Liver (tissue), 9 donors: ENCODE data around the gene DCLK3. TPM values are rescaled to one million over a fixed set of nuclear protein-coding genes. Genes with fewer than 3 reads are reported as not detected.

ENCODE experiments used
- DNase-seq: peaks from one replicate; pipeline ENCODE4 v3.0.0-alpha.2; 2017; ENCODE audit warnings: low spot score
- H3K27ac ChIP-seq, 2 donors: one replicate each; pipeline ENCODE4 v1.7.0; 2013; ENCODE audit warnings: inconsistent platforms in 2 of 2, low read length in 2 of 2, control low read depth in 1 of 2, low read depth in 1 of 2, mild to moderate bottlenecking in 1 of 2
- H3K27me3 ChIP-seq, 4 donors: one replicate each; pipeline versions ENCODE4 v1.6.1 to v1.7.0; 2013; ENCODE audit warnings: low read length in 3 of 4, inconsistent platforms in 1 of 4, mild to moderate bottlenecking in 1 of 4, moderate library complexity in 1 of 4; ENCODE audit not compliant: control insufficient read depth in 4 of 4, insufficient read depth in 4 of 4
- H3K36me3 ChIP-seq, 4 donors: one replicate each; pipeline versions ENCODE4 v1.6.1 to v1.7.0; 2013; ENCODE audit warnings: low read length in 3 of 4, mild to moderate bottlenecking in 3 of 4, low read depth in 1 of 4, moderate library complexity in 1 of 4; ENCODE audit not compliant: control insufficient read depth in 4 of 4, insufficient read depth in 3 of 4
- H3K4me1 ChIP-seq, 4 donors: one replicate each; pipeline versions ENCODE4 v1.6.1 to v1.7.0; 2013; ENCODE audit warnings: low read length in 3 of 4, mild to moderate bottlenecking in 3 of 4, moderate library complexity in 1 of 4; ENCODE audit not compliant: control insufficient read depth in 4 of 4, insufficient read depth in 4 of 4
- H3K4me3 ChIP-seq, 3 donors: one replicate each; pipeline versions ENCODE4 v1.6.1 to v1.7.0; 2013; ENCODE audit warnings: low read length in 3 of 3, control low read depth in 1 of 3, low read depth in 1 of 3, mild to moderate bottlenecking in 1 of 3
- H3K9ac ChIP-seq, 2 donors: one replicate each; pipeline ENCODE4 v1.7.0; 2013; ENCODE audit warnings: low read length in 2 of 2, mild to moderate bottlenecking in 2 of 2, moderate library complexity in 2 of 2, control low read depth in 1 of 2, low read depth in 1 of 2
- H3K9me3 ChIP-seq, 4 donors: one replicate each; pipeline versions ENCODE4 v1.6.1 to v1.7.0; 2013; ENCODE audit warnings: low read length in 3 of 4; ENCODE audit not compliant: control insufficient read depth in 4 of 4
- CTCF ChIP-seq: fragments of 150-350 bp; IDR thresholded peaks from 2 replicates; pipeline ENCODE4 v1.5.1; 2017; ENCODE audit warnings: improper control_type of control experiment, low read depth, low read length; ENCODE audit not compliant: missing input control
- FOXA1 ChIP-seq: IDR thresholded peaks from 2 replicates; pipeline ENCODE4 v1.6.1; 2016; ENCODE audit warnings: antibody characterized with exemption
- FOXA2 ChIP-seq: IDR thresholded peaks from 2 replicates; pipeline ENCODE4 v1.6.1; 2016; ENCODE audit warnings: antibody characterized with exemption
- GABPA ChIP-seq, 2 donors: IDR thresholded peaks in 1 of 2; conservative IDR thresholded peaks in 1 of 2; 2 replicates each; pipeline ENCODE4 v1.6.1; 2016; ENCODE audit warnings: antibody characterized with exemption in 2 of 2, mild to moderate bottlenecking in 1 of 2, moderate library complexity in 1 of 2
- HNF4A ChIP-seq, 2 donors: conservative IDR thresholded peaks; 2 replicates each; pipeline ENCODE4 v1.6.1; 2016; ENCODE audit warnings: antibody characterized with exemption in 2 of 2, mild to moderate bottlenecking in 2 of 2
- HNF4G ChIP-seq: IDR thresholded peaks from 2 replicates; pipeline ENCODE4 v1.6.1; 2016; ENCODE audit warnings: antibody characterized with exemption
- JUND ChIP-seq, 2 donors: IDR thresholded peaks; 2 replicates each; pipeline ENCODE4 v1.6.1; 2016; ENCODE audit warnings: antibody characterized with exemption in 2 of 2
- MAX ChIP-seq: IDR thresholded peaks from 2 replicates; pipeline ENCODE4 v1.6.1; 2016; ENCODE audit warnings: antibody characterized with exemption
- NR2F2 ChIP-seq: IDR thresholded peaks from 2 replicates; pipeline ENCODE4 v1.6.1; 2016; ENCODE audit warnings: antibody characterized with exemption
- RAD21 ChIP-seq, 2 donors: IDR thresholded peaks; 2 replicates each; pipeline ENCODE4 v1.6.1; 2016; ENCODE audit warnings: antibody characterized with exemption in 2 of 2, mild to moderate bottlenecking in 2 of 2
- REST ChIP-seq: IDR thresholded peaks from 2 replicates; pipeline ENCODE4 v1.6.1; 2016; ENCODE audit warnings: antibody characterized with exemption, mild to moderate bottlenecking
- RXRA ChIP-seq, 2 donors: IDR thresholded peaks; 2 replicates each; pipeline ENCODE4 v1.6.1; 2017 to 2018; ENCODE audit warnings: antibody characterized with exemption in 2 of 2, mild to moderate bottlenecking in 1 of 2
- SP1 ChIP-seq: IDR thresholded peaks from 2 replicates; pipeline ENCODE4 v1.6.1; 2018; ENCODE audit warnings: antibody characterized with exemption, mild to moderate bottlenecking
- TAF1 ChIP-seq: conservative IDR thresholded peaks from 2 replicates; pipeline ENCODE4 v1.6.1; 2016; ENCODE audit warnings: antibody characterized with exemption, mild to moderate bottlenecking
- YY1 ChIP-seq: IDR thresholded peaks from 2 replicates; pipeline ENCODE4 v1.6.1; 2016; ENCODE audit warnings: antibody characterized with exemption, mild to moderate bottlenecking
- WGBS: extraction: QIAGEN DNeasy Blood & Tissue Kit; methylation state at CpG from one replicate; pipeline ENCODE4 v1.1.7; 2013; 5-methylcytosine and 5-hydroxymethylcytosine counted together
- polyA plus RNA-seq, 2 donors: library from polyadenylated mRNA; stranded (reverse) in 1 of 2; unstranded in 1 of 2; fragments of 200-250 nt in 1 of 2; fragments of >200 nt in 1 of 2; fragmentation: Nextera tagmentation in 1 of 2; extraction: Ambion mirVana in 1 of 2; gene quantifications; one replicate each; pipeline versions ENCODE4 v1.2.1 to v1.2.3, GENCODE V29; 2013 to 2015
- total RNA-seq, 2 donors: library from RNA; depleted of rRNA; stranded (reverse); fragments of >200 nt; gene quantifications; one replicate each; pipeline ENCODE4 v1.2.3, GENCODE V29; 2014
- TF ChIP-seq, protein P1 (sequence below): IDR thresholded peaks from 2 replicates; pipeline ENCODE4 v1.6.1; 2016; ENCODE audit warnings: antibody characterized with exemption
- donor health status: healthy.
- donor health status: healthy.
- donor health status: healthy.
- donor health status: healthy.
- donor health status: healthy.

Gene DCLK3
- total and polyA plus RNA-seq, 4 donors = 0.01 to 0.14 (median 0.07) TPM

DNA sequence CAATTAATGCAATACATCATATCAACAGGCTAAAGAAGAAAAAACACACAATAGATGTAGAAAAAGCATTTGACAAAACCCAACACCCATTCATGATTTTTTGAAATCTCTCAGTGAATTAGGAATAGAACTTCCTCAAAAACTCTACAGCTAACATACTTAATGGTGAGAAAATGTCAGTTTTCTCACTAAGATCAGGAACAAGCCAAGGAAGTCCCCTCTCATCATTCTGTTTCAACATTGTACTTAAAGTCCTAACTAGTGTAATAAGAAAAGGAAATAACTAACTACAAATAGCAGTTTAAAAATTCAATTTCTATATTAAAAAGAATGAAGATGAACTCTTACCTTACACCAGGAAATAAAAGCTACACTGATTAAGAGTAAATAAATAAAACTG lies 77.8 kb downstream of the DCLK3 start:
- Histone ChIP-seq H3K27me3 (no peaks in the 10 kb centered on the region), H3K9me3 (no peaks in the 10 kb centered on the region), H3K4me1 (no peaks in the 10 kb centered on the region), H3K36me3 (no peaks in the 10 kb centered on the region), H3K4me3 (no peak overlapping the region), H3K9ac (no peak overlapping the region), H3K27ac (no peak overlapping the region)
- DNase-seq = no peak
- TF ChIP-seq FOXA2 (no peak), FOXA1 (no peak), SP1 (no peak), CTCF (no peak), JUND (IDR thresholded peaks at IDR 0.05) (no peak), TAF1 (no peak), YY1 (no peak), GABPA (IDR thresholded peaks at IDR 0.05 in 1 of 2, conservative IDR thresholded peaks at IDR 0.05 in 1 of 2) (no peak), HNF4G (no peak), NR2F2 (no peak), HNF4A (conservative IDR thresholded peaks at IDR 0.05) (no peak), RAD21 (IDR thresholded peaks at IDR 0.05) (no peak), REST (no peak), RXRA (IDR thresholded peaks at IDR 0.05) (no peak)
- TF ChIP-seq, protein P1, sequence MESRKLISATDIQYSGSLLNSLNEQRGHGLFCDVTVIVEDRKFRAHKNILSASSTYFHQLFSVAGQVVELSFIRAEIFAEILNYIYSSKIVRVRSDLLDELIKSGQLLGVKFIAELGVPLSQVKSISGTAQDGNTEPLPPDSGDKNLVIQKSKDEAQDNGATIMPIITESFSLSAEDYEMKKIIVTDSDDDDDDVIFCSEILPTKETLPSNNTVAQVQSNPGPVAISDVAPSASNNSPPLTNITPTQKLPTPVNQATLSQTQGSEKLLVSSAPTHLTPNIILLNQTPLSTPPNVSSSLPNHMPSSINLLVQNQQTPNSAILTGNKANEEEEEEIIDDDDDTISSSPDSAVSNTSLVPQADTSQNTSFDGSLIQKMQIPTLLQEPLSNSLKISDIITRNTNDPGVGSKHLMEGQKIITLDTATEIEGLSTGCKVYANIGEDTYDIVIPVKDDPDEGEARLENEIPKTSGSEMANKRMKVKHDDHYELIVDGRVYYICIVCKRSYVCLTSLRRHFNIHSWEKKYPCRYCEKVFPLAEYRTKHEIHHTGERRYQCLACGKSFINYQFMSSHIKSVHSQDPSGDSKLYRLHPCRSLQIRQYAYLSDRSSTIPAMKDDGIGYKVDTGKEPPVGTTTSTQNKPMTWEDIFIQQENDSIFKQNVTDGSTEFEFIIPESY = no peak

GRCh38 chr3:36681867-36682266 lies 82.5 kb downstream of the DCLK3 start:
- peaks cover 0 to 3% (median 0%) of the 10 kb centered on the region in 4 donors for H3K9me3 ChIP-seq
- 79% methylated on average over 1 of the region's 1 CpG for WGBS
- TF ChIP-seq MAX (no peak), YY1 (no peak), FOXA1 (no peak), CTCF (no peak), HNF4A (conservative IDR thresholded peaks at IDR 0.05) (no peak), RAD21 (IDR thresholded peaks at IDR 0.05) (no peak), TAF1 (no peak), FOXA2 (no peak), GABPA (IDR thresholded peaks at IDR 0.05 in 1 of 2, conservative IDR thresholded peaks at IDR 0.05 in 1 of 2) (no peak), SP1 (no peak), NR2F2 (no peak), RXRA (IDR thresholded peaks at IDR 0.05) (no peak)
- TF ChIP-seq, protein P1 = no peak

More at GRCh38 chr3:36681867-36682266, 82.5 kb downstream of the DCLK3 start:
- Histone ChIP-seq H3K27me3 (no peaks in the 10 kb centered on the region), H3K27ac (no peak overlapping the region), H3K9ac (no peak overlapping the region), H3K36me3 (no peaks in the 10 kb centered on the region), H3K4me1 (no peaks in the 10 kb centered on the region), H3K4me3 (no peak overlapping the region)
- no peak for DNase-seq
